GM12875 (cell line): ENCODE data around the gene TBC1D10A.

Experiments
- H3K4me3 ChIP-seq: one replicate; pipeline ENCODE4 v1.5.1; 2011; ENCODE audit warnings: low read depth, low read length, control low read depth
- TF ChIP-seq, protein P1 (sequence below): IDR thresholded peaks from 2 replicates; pipeline ENCODE4 v1.5.1; 2011; ENCODE audit warnings: low read depth, mild to moderate bottlenecking, control low read depth, inconsistent platforms, low read length, moderate library complexity, borderline replicate concordance; ENCODE audit not compliant: insufficient read depth

TBC1D10A gene

DNA sequence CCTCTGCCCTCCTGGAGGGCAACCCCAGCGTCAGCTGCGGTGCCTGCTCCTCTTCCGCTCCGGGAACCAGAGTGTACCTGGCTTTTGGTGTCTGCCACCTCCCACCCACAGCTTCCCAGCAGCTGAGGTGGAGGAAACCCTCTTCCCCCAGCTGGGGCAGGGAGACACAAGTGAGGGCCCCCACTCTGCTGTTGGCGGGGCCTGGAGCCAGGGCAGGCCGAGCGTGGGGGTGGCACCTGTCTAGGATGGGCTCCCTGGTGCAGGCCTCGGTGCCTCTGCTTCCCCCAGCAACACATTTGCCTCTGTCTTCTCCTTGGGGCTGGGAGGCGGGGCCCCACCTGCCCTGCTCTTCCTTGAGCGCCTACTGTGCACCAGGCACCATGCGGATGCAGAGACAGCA lies 66.5 kb downstream of the TBC1D10A start:
- TF ChIP-seq, protein P1, sequence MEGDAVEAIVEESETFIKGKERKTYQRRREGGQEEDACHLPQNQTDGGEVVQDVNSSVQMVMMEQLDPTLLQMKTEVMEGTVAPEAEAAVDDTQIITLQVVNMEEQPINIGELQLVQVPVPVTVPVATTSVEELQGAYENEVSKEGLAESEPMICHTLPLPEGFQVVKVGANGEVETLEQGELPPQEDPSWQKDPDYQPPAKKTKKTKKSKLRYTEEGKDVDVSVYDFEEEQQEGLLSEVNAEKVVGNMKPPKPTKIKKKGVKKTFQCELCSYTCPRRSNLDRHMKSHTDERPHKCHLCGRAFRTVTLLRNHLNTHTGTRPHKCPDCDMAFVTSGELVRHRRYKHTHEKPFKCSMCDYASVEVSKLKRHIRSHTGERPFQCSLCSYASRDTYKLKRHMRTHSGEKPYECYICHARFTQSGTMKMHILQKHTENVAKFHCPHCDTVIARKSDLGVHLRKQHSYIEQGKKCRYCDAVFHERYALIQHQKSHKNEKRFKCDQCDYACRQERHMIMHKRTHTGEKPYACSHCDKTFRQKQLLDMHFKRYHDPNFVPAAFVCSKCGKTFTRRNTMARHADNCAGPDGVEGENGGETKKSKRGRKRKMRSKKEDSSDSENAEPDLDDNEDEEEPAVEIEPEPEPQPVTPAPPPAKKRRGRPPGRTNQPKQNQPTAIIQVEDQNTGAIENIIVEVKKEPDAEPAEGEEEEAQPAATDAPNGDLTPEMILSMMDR, result no peak
- H3K4me3 ChIP-seq, result no peak overlapping the region

DNA sequence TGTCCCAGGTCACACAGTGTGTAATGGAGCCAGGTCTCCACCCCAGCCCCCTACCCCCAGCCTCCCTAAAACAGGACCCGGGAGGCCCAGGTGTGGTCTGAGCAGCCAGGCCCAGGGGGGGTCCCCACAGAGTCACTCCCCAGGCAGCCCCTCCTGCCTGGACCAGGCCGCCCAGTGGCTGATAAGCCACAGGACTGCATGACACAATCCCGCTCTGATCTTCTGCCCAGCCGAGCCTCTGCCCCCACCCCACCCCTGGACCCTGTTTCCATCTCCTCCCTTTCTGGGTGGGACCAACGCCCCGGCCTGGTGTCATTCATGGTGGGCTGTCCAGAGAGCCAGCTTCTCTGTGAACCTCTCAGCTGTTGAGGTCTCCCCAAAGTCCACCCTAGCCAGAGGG lies 72.4 kb downstream of the TBC1D10A start:
- no peak overlapping the region for H3K4me3 ChIP-seq
- TF ChIP-seq, protein P1, result no peak

- TF ChIP-seq, protein P1, result no peak
- no peak overlapping the region for H3K4me3 ChIP-seq
These were observed 73.4 kb downstream of the TBC1D10A start for GRCh38 chr22:30253205-30253852.

GRCh38 chr22:30252411-30253204 lies 74.1 kb downstream of the TBC1D10A start:
- TF ChIP-seq, protein P1, result no peak
- H3K4me3 ChIP-seq, result no peak overlapping the region

DNA sequence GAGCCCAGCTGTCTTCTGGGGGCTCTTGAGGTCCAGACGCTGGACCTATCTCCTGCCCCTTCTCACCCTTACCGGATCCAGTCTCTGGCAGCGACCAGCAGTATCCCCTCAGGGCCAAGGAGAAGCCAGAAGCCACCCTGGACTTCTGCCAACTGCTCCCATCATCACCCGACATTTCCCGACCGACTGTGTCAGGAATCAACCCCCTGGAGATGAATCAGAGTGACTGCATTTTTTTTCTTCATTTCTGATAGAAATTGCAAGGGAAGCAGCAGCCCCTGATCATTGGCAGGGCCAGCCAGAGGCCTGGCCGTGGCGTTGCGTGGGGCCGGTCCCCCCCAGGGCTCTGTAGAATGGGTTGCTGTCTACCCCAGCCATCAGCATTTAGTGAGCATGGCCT lies 75.0 kb downstream of the TBC1D10A start:
- H3K4me3 ChIP-seq, result no peak overlapping the region
- TF ChIP-seq, protein P1, result no peak

DNA sequence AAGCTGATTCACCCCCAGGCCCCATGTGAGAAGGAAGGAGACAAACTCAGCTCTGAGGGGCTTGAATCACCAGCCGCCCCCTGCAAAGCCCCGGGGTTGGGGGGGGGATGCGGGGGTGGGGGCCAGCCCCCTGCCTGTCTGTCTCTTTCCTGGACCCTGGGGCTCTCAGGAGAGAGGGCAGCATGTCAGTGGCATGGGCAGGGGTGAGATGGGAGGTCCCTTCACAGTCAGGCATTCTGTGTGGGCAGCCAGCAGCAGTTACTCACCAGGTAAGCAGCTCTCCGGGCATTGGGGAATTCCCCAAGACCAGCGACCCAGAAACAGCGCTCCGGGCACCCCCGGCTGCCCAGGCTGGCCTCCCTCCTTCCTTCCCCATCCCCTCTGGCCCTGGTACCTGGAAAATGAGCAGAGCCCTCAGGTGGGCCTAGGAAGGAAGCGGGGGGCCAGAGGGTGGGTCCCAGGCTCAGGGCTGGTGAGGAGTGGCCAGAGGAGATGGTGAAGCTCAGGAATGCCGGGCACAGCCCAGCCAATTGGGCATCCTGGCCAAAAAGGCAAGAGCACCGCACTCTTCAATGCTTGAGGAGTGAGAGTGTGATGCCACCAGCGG lies 76.0 kb downstream of the TBC1D10A start:
- TF ChIP-seq, protein P1, result no peak
- no peak overlapping the region for H3K4me3 ChIP-seq
